AG10803 (cell line): ENCODE data around the gene UNKL.

Source experiments
- DNase-seq: peaks from one replicate; pipeline ENCODE4 v3.0.0; 2010; ENCODE audit warnings: low read depth
- H3K4me3 ChIP-seq: 2 replicates; pipeline ENCODE4 v1.5.1; 2011; ENCODE audit warnings: mild to moderate bottlenecking, low read length, control low read depth
- TF ChIP-seq, protein P1 (sequence below): conservative IDR thresholded peaks from 2 replicates; pipeline ENCODE4 v1.5.1; 2011; ENCODE audit warnings: mild to moderate bottlenecking, low read length, control low read depth, inconsistent platforms

The UNKL gene

DNA sequence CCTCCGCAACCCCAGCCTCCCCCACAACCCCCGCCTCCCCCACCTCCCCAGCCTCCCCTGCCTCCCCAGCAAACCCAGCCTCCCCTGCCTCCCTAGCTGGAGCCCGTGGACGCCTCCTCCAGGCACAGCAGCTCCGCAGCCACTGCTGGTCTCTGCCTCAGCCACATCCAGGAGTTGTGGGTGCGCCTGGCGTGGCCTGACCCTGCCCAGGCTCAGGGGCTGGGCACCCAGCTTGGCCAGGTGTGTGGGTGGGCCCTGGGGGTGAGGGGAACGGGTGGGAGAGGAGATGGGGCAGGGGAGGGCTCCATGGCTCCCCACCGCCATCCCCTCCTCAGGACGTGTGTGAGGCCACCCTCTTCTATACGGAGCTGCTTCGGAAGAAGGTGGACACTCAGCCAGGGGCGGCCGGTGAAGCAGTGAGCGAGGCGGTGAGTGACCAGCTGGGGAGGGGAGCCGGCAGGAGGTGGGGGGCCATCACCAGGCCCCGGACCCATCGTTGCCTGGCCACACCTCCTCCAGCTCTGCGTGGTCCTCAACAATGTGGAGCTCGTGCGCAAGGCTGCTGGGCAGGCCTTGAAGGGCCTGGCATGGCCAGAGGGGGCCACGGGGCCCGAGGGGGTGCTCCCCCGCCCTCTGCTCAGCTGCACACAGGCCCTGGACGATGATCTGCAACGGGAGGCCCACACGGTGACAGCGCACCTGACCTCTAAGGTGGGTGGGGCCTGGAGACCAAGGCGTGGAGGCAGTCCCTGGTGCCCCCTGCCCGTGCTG, 68.7 kb downstream of the UNKL start:
- DNase-seq = no peak
- TF ChIP-seq, protein P1, sequence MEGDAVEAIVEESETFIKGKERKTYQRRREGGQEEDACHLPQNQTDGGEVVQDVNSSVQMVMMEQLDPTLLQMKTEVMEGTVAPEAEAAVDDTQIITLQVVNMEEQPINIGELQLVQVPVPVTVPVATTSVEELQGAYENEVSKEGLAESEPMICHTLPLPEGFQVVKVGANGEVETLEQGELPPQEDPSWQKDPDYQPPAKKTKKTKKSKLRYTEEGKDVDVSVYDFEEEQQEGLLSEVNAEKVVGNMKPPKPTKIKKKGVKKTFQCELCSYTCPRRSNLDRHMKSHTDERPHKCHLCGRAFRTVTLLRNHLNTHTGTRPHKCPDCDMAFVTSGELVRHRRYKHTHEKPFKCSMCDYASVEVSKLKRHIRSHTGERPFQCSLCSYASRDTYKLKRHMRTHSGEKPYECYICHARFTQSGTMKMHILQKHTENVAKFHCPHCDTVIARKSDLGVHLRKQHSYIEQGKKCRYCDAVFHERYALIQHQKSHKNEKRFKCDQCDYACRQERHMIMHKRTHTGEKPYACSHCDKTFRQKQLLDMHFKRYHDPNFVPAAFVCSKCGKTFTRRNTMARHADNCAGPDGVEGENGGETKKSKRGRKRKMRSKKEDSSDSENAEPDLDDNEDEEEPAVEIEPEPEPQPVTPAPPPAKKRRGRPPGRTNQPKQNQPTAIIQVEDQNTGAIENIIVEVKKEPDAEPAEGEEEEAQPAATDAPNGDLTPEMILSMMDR = no peak
- H3K4me3 ChIP-seq = no peak overlapping the region

DNA sequence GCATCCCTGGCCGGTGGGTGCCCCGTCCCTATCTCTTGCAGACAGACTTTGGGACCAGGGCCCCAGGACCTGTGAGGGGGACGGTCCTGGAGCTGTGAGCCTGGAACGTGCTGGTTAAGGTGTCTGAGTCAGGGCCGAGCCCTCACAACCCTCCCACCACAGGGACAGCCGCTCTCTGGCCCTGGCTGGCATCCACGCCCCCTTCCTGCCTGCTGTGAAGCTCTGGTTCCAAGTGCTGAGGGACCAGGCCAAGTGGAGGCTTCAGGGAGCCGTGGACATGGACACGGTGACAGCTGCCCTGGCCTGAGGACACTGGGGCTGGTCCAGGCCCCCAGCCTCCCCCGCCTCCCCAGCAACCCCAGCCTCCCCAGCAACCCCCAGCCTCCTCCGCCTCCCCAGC, 69.4 kb downstream of the UNKL start:
- no peak for DNase-seq
- no peak overlapping the region for H3K4me3 ChIP-seq
- TF ChIP-seq, protein P1 = no peak

DNA sequence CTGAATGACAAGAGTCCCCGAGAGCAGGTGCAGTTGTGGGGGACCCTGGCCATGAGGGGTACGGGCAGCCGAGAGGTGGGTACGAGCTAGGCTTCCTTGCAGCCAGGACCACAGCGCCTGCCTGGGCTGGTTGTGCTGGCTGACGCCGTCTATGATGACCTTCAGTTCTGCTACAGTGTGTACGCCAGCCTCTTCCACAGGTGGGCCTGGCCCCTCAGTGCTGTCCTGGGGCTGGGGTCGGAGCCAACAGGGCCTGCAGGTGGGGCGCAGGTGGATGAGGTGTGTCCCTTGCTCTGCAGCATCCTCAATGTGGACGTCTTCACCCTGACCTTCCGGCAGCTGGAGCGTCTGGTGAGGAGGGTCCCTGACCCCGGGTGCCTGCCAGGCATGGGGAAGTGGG, 70.0 kb downstream of the UNKL start:
- no peak for DNase-seq
- TF ChIP-seq, protein P1 = no peak
- H3K4me3 ChIP-seq = no peak overlapping the region

DNA sequence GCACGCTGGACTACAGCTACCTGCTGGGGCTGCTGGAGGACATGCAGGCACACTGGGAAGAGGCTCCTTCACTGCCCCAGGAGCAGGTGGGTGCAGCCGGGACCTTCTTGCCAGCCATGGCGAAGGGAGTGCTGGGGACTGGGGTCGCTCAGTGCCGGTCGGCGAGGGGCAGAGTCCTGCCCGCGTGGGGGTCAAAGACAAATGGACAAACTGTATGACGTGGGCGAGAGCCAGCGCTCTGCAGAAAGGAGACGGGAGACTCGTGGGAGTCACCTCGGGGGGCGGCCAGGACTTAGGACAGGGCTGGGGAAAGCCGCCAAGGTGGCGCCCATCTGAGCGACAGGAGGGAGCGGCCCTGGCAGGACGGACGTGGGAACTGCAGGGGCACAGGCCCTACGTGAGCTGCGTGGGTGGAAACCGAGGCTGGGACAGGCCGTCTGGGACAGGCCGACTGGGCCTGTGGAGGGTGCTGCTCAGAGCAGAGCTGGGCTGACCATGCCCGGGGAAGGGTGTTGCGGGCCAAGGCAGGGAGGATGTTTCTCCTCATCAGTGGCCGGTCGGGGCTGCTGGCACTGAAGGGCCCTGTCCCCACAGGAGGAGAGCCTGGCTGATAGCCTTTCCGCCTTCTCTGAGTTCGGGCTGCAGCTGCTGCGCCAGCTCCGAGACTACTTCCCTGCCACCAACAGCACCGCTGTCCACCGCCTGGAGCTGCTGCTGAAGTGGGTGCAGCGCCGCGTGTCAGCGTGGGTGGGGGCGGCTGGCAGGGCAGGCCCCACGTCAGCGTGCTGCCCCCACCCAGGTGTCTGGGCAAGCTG, 70.9 kb downstream of the UNKL start:
- DNase-seq = no peak
- TF ChIP-seq, protein P1 = no peak
- no peak overlapping the region for H3K4me3 ChIP-seq

DNA sequence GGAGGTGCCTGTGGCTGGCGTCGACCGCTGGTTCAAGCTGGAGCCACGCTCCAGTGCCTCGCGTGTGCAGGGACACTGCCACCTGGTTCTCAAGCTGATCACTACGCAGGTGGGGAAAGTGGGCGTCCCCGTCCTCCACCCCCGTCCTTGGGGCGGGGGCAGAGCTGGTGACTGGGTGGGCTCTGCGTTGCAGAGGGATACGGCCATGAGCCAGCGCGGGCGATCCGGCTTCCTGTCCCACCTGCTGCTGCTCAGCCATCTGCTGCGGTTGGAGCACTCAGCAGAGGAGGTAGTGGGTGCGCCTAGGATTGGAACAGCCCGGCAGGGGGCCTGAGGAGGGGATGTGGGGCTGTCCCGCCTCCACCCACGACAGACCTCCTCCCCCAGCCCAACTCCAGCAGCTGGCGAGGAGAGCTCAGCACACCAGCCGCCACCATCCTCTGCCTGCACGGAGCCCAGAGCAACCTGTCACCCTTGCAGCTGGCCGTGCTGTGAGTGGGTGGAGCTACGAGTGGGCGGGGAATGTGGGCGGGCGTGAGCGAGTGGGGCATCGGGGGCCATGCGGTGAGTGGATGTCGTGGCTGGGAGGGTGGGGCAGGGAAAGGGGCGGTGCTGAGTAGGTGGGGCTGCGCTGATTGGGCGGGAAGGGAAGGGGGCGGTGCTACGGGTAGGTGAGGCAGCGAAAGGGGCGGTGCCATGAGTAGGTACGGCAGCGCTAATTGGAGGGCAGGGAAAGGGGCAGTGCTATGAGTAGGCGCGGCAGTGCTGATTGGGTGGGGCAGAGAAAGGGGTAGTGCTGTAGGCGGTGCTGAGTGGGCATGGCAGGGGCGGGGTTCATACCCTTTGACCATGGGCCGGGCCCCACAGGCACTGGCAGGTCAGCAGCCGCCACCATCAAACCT, 71.7 kb downstream of the UNKL start:
- peak; percentile 58 for DNase-seq
- no peak overlapping the region for H3K4me3 ChIP-seq
- TF ChIP-seq, protein P1 = no peak

DNA sequence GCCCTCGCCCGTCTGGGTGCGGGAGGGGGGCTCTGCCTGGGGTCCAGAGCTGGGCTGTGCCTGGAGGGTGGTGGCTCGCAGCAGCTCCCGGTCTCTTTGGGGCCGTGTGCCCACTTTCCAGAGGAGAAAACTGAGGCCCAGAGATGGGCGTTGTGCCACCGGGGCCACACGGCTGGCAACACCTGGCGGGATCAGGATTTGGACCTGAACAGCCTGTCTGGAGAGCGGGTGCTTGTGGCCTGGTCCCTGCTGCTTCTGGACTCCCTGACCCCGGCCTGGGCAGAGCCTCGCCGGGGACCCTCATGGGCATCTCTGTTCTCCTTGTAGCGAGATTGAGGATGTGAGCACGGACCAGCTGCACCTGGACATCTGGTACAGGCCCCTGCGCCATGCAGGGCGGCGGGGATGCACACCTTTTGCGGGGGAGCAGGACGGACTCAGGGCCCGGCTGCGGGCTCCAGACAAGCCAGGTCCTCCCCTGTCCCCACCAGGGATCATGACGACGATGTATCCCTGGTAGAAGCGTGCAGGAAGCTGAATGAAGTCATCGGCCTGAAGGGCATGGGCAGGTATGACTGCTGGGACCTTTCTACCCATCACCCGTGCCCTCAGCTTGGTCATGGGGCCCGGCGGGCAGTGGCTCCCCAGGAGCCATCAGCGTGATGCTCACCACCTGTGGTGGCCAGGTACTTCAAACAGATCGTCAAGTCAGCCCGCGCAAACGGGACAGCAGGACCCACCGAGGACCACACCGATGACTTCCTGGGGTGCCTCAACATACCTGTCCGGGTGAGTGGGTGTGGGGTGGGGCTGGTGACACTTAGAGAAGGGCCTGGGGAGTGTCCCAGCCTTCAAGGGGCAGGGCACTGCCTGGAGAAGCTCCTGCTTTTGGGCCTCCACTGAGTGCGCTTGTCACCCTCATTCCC, 72.7 kb downstream of the UNKL start:
- TF ChIP-seq, protein P1 = no peak
- H3K4me3 ChIP-seq = no peak overlapping the region
- DNase-seq = no peak
